ENCODE data around the gene PTP4A2. TPM values are rescaled to one million over a fixed set of nuclear protein-coding genes. Genes with fewer than 3 reads are reported as not detected.
A peak's percentile ranks its signal among the peaks of the same experiment; 100 is the strongest.

Gene PTP4A2
- total and polyA plus RNA-seq, 2 of the 13 experiments (the other 11 are each of a cell fraction or from before 2014, with no cell fraction given), result 173 to 225 TPM

DNA sequence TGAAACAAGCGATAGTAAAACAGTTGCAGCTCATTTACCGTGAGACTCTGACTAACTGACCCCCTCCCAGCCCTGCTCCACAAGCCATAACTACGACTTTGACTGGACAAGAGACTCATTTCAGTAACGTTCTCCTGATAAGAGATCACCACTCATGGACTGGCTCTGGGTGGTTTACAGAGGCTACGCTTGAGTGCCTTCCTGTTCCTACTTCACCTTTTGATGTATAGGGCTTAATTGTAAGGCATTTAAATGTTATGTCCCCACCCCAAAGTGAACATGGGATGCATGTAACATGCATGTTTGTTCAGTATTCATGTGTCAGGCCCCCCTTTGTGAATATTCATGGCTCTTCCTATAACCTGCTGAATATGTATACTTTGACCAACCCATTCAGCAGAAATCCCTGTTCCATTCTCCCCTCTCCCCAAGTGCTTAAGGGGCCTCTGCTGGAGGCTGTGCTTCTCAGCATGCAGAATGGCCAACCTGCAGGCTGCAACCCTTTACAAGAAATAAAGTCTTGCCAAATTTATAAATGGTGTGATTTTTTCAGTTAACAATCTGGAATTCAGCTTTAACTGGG, 71.6 kb downstream of the PTP4A2 start:
- peak; percentile 34; the same call in 1 of the 3 replicates for ATAC-seq
- Histone ChIP-seq H3K9ac (ENCODE audit: insufficient read depth, low read depth, low read length) (no peak overlapping the region), H4K20me1 (ENCODE audit: insufficient read depth, low read length) (no peaks in the 10 kb centered on the region), H3K27me3 (ENCODE audit: control insufficient read depth in 1 of 2, insufficient read depth in 2 of 2, low read length in 2 of 2) (no peaks in the 10 kb centered on the region), H3K36me3 (replicated peaks in 1 of 2; ENCODE audit: control insufficient read depth in 1 of 2, insufficient read depth in 2 of 2, low read length in 2 of 2) (no peaks in the 10 kb centered on the region), H3K27ac (ENCODE audit: extremely low read length, insufficient read depth, low read length) (no peak overlapping the region), H3K4me3 (replicated peaks in 1 of 3; ENCODE audit: insufficient read depth in 1 of 3, low read depth in 2 of 3, low read length in 3 of 3) (no peak overlapping the region), H3K4me1 (ENCODE audit: insufficient read depth, low read length) (peaks cover 22% of the 10 kb centered on the region), H2AFZ (ENCODE audit: low read length) (no peak overlapping the region), H3K4me2 (ENCODE audit: low read depth, low read length) (peak overlapping the region; percentile 1; the same call in 1 of the 2 replicates), H3K9me3 (ENCODE audit: low read length) (no peaks in the 10 kb centered on the region), H3K79me2 (ENCODE audit: insufficient read depth, low read length) (no peaks in the 10 kb centered on the region)
- 1% methylated on average over 5 of the region's 5 CpGs for WGBS (ENCODE audit: low lambda C conversion rate)
- FAIRE-seq, result no peak
- no peak for DNase-seq (ENCODE audit: low spot score)
- TF ChIP-seq HNRNPK (IDR thresholded peaks at IDR 0.05; ENCODE audit: low read depth, low read length, poor library complexity, severe bottlenecking) (no peak), CENPT (CRISPR knock-in tag; IDR thresholded peaks at IDR 0.05; ENCODE audit: low read depth) (no peak), ZNF142 (CRISPR knock-in tag; IDR thresholded peaks at IDR 0.05) (no peak)
- TF ChIP-seq, protein P1, sequence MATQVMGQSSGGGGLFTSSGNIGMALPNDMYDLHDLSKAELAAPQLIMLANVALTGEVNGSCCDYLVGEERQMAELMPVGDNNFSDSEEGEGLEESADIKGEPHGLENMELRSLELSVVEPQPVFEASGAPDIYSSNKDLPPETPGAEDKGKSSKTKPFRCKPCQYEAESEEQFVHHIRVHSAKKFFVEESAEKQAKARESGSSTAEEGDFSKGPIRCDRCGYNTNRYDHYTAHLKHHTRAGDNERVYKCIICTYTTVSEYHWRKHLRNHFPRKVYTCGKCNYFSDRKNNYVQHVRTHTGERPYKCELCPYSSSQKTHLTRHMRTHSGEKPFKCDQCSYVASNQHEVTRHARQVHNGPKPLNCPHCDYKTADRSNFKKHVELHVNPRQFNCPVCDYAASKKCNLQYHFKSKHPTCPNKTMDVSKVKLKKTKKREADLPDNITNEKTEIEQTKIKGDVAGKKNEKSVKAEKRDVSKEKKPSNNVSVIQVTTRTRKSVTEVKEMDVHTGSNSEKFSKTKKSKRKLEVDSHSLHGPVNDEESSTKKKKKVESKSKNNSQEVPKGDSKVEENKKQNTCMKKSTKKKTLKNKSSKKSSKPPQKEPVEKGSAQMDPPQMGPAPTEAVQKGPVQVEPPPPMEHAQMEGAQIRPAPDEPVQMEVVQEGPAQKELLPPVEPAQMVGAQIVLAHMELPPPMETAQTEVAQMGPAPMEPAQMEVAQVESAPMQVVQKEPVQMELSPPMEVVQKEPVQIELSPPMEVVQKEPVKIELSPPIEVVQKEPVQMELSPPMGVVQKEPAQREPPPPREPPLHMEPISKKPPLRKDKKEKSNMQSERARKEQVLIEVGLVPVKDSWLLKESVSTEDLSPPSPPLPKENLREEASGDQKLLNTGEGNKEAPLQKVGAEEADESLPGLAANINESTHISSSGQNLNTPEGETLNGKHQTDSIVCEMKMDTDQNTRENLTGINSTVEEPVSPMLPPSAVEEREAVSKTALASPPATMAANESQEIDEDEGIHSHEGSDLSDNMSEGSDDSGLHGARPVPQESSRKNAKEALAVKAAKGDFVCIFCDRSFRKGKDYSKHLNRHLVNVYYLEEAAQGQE (IDR thresholded peaks at IDR 0.05; ENCODE audit: borderline replicate concordance in 1 of 2, low read depth in 1 of 2, low read length in 2 of 2), result no peak
- in situ Hi-C loops (cut with HindIII; ENCODE audit: extremely low pct_ligation_motif_present, low pct_unique_long_range_greater_than_20kb) (no loop called here), intact Hi-C loops (cut with micrococcal nuclease; ENCODE audit: unreplicated experiment) (no loop called here)
- ChIA-PET CTCF (ENCODE audit: low intra/inter-chr PET ratio, low total read pairs) (no interaction called here), POLR2A (no interaction called here)
- no TSS peak for BruUV-seq (replicated peaks)

Measured in HepG2 (cell line).